GM10266 (cell line): Measurements from ENCODE around the gene SLC2A1.

Experiments
- DNase-seq: peaks from one replicate; pipeline ENCODE4 v3.0.0; 2012; ENCODE audit errors: extremely low spot score
- CTCF ChIP-seq: IDR thresholded peaks from 2 replicates; pipeline ENCODE4 v1.5.1; 2012; ENCODE audit warnings: mild to moderate bottlenecking, low read depth; ENCODE audit not compliant: control insufficient read depth, insufficient read depth; ENCODE audit errors: missing control alignments

The SLC2A1 gene

GRCh38 chr1:42990757-42991346 is 32.2 kb upstream of the SLC2A1 start:
- no peak for TF ChIP-seq CTCF
- DNase-seq: no peak

DNA sequence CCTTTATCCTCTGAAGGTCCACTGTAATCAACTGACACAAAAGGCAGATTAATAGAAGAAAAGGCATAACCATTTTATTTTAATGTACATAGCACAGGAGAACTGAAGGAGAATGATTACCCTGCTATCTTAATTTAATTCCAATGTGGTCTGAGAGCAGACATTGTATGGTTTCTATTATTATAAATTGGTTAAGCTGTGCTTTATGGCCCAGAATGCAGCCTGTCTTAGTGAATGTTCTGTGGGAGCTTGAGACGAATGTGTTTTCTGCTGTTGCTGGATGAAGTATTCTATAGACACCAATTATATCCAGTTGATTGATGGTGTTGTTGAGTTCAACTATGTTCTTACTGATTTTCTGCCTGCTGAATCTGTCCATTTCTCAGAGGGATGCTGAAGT is 25.0 kb upstream of the SLC2A1 start:
- DNase-seq: no peak
- no peak for TF ChIP-seq CTCF

DNA sequence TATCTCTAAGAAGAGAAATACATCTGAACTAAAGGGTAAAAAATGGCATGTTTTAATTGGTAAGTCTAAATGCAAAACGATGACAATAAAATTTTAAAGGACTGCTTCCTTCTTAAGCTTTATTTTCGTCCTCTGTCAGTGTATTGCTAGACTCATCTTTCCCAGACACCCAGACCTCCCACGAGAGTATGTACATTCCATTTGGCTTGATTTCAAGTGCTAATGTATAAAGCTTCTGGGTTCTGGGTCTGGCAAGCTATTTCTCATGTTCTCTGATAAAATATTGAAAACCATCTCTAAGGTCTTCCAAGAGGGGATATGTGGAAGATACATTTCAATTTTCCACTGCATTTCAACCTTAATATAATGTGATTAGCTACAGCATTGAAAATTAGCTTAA is 24.6 kb upstream of the SLC2A1 start:
- TF ChIP-seq CTCF: no peak
- DNase-seq: no peak

- no peak for DNase-seq
- no peak for TF ChIP-seq CTCF
Observed at GRCh38 chr1:42982641-42983040, 24.0 kb upstream of the SLC2A1 start.

DNA sequence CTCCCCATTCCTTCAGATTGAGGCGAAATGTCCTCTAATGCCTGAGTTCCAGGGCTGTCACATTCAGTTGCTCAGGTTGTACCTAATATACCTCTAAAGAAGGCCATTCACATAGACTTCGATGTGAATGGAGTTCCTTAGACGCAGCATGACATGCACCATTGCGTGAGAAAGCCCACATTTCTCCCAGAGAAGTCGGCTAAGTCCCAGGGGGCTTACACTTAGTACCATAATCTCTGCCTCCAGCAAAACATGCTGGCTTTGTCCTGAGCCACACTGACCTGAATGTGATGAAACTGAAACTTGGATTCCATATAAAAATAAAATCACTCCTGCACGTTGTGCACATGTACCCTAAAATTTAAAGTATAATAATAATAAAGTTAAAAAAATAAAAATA is 23.2 kb upstream of the SLC2A1 start:
- no peak for DNase-seq
- no peak for TF ChIP-seq CTCF

DNA sequence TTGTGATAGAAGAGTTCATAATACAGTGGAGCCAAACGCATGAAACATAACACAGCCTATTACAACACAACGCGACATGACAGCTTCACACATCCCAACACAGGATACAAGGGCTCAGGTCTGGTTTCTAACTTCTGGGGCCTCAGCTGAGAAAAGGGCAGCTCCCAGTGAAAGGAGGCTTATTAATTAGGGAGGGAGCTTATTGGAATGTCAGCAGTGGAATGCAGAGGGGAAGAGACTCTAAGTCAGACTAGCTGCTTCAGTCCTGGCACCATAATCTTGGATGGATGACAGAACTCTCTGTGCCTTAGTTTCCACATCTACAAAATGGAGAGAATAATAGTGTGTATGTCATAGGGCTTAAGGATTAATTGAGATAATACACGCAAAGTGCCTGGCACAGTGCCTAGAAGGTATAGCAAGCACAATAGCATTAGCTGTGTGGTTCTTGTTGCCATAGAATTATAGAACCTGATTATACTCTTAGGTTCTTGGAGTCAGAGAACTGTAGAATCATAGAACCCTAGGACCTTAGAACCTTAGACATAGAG is 22.7 kb upstream of the SLC2A1 start:
- TF ChIP-seq CTCF: no peak
- no peak for DNase-seq

GRCh38 chr1:42979896-42980800 is 21.5 kb upstream of the SLC2A1 start:
- DNase-seq: no peak
- no peak for TF ChIP-seq CTCF
